ENCODE data around the gene FAM219A. TPM values are rescaled to one million over a fixed set of nuclear protein-coding genes. Genes with fewer than 3 reads are reported as not detected.
A peak's percentile ranks its signal among the peaks of the same experiment; 100 is the strongest.
"Not testable (repeated sequence)": the region's sequence is repeated elsewhere in the genome, so short reads cannot be mapped to it uniquely, and the experiment has no call there.

FAM219A gene
- total RNA-seq, 1 experiment from 2014 or later, result 13.0 TPM

- no peak for DNase-seq (ENCODE audit: low read depth)
These were observed 26.3 kb upstream of the FAM219A start for GRCh38 chr9:34484678-34485077.

GRCh38 chr9:34482746-34483145 lies 24.4 kb upstream of the FAM219A start:
- DNase-seq (ENCODE audit: low read depth), result not testable (repeated sequence)

- not testable (repeated sequence) for DNase-seq (ENCODE audit: low read depth)
These were observed 23.2 kb upstream of the FAM219A start for GRCh38 chr9:34481620-34482019.

GRCh38 chr9:34479431-34479866 lies 21.1 kb upstream of the FAM219A start:
- no peak for DNase-seq (ENCODE audit: low read depth)

- no peak for DNase-seq (ENCODE audit: low read depth)
These were observed 19.2 kb upstream of the FAM219A start for GRCh38 chr9:34477541-34477940.

GRCh38 chr9:34475097-34475496 lies 16.7 kb upstream of the FAM219A start:
- DNase-seq (ENCODE audit: low read depth), result no peak

GRCh38 chr9:34465468-34465867 lies 7.1 kb upstream of the FAM219A start:
- peak; percentile 31 for DNase-seq (ENCODE audit: low read depth)

GRCh38 chr9:34464571-34464970 lies 6.2 kb upstream of the FAM219A start:
- no peak for DNase-seq (ENCODE audit: low read depth)

- no peak for DNase-seq (ENCODE audit: low read depth)
These were observed 5.5 kb upstream of the FAM219A start for GRCh38 chr9:34463901-34464232.

- peak; percentile 67 for DNase-seq (ENCODE audit: low read depth)
These were observed 4.9 kb upstream of the FAM219A start for GRCh38 chr9:34463098-34463900.

GRCh38 chr9:34459941-34460340 lies 1.6 kb upstream of the FAM219A start:
- DNase-seq (ENCODE audit: low read depth), result peak; percentile 31

GRCh38 chr9:34459356-34459755 lies 986 bp upstream of the FAM219A start:
- DNase-seq (ENCODE audit: low read depth), result no peak

- DNase-seq (ENCODE audit: low read depth), result no peak
These were observed 580 bp upstream of the FAM219A start for GRCh38 chr9:34458959-34459340.

GRCh38 chr9:34457266-34458012 lies 931 bp downstream of the FAM219A start:
- DNase-seq (ENCODE audit: low read depth), result peak; percentile 57

- DNase-seq (ENCODE audit: low read depth), result no peak
These were observed 1.6 kb downstream of the FAM219A start for GRCh38 chr9:34456746-34457145.

- DNase-seq (ENCODE audit: low read depth), result no peak
These were observed 2.2 kb downstream of the FAM219A start for GRCh38 chr9:34456151-34456550.

- peak; percentile 91 for DNase-seq (ENCODE audit: low read depth)
These were observed 3.8 kb downstream of the FAM219A start for GRCh38 chr9:34454571-34455065.

GRCh38 chr9:34452568-34452967 lies 5.8 kb downstream of the FAM219A start:
- DNase-seq (ENCODE audit: low read depth), result no peak

- DNase-seq (ENCODE audit: low read depth), result peak; percentile 78
These were observed 6.8 kb downstream of the FAM219A start for GRCh38 chr9:34451545-34451944.

GRCh38 chr9:34451135-34451534 lies 7.2 kb downstream of the FAM219A start:
- DNase-seq (ENCODE audit: low read depth), result no peak

- DNase-seq (ENCODE audit: low read depth), result no peak
These were observed 7.7 kb downstream of the FAM219A start for GRCh38 chr9:34450644-34451043.

GRCh38 chr9:34446951-34447350 lies 11.4 kb downstream of the FAM219A start:
- DNase-seq (ENCODE audit: low read depth), result no peak

- peak; percentile 30 for DNase-seq (ENCODE audit: low read depth)
These were observed 11.9 kb downstream of the FAM219A start for GRCh38 chr9:34446468-34446891.
